ENCODE measurements around the gene COPG1.
A peak's percentile ranks its signal among the peaks of the same experiment; 100 is the strongest.
"Not testable (repeated sequence)": the region's sequence is repeated elsewhere in the genome, so short reads cannot be mapped to it uniquely, and the experiment has no call there.

The COPG1 gene

DNA sequence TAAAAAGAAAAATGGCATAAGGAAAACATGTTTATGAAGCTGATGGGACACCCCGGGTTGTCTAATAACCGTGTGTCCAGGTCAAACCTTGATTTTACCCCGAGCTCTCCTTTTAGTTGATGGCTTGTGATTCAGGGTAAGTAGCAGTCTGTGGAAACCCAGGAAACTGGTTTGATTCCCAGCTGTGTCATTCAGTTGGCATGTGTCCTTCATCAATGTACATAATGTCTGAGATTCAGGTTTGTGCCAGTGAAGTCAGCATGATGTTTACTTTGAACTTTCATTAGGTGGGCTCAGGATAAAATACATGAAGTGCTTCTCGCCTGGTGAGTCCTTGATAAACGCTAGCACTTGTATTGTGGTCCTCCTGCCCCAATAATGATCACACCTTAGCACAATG is 4.3 kb upstream of the COPG1 start:
- no peak for DNase-seq (ENCODE audit: low read depth)

- DNase-seq (ENCODE audit: low read depth), result peak; percentile 67
Observed at GRCh38 chr3:129245641-129246306, 3.6 kb upstream of the COPG1 start.

DNA sequence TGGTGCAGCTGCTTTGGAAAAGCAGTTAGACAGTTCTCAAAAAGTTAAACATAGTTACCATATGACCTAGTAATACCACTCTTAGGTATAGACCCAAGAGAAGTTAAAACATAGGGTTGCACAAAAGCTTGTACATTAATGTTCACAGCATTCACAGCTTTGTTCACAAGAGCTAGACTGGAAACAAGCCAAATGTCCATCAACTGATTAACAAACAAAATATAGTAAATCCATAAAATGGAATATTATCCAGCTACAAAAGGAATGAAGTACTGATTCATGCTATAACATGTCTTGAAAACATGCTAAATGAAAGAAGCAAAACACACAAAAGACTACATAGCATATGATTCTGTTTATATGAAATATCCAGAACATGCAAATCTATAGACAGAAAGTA is 2.8 kb upstream of the COPG1 start:
- no peak for DNase-seq (ENCODE audit: low read depth)

GRCh38 chr3:129248286-129248979 is 973 bp upstream of the COPG1 start:
- DNase-seq (ENCODE audit: low read depth), result no peak

DNA sequence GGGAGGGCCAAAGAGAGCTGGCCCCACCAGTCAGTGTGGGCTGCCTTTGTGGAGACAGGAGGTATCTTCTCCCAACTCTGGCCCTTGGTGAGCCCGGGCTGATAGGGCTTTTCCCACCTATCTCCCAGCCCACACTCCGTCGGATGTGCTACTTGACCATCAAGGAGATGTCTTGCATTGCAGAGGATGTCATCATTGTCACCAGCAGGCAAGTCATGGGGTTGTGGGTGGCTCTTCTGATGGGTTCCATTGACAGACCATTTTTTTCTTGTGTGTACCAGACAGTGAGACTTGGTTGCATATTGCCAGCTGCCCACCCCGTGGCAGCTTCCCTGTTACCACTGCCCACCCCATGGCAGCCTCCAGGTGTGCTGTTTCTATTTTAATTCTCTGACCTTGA is 3.3 kb downstream of the COPG1 start:
- DNase-seq (ENCODE audit: low read depth), result no peak

DNA sequence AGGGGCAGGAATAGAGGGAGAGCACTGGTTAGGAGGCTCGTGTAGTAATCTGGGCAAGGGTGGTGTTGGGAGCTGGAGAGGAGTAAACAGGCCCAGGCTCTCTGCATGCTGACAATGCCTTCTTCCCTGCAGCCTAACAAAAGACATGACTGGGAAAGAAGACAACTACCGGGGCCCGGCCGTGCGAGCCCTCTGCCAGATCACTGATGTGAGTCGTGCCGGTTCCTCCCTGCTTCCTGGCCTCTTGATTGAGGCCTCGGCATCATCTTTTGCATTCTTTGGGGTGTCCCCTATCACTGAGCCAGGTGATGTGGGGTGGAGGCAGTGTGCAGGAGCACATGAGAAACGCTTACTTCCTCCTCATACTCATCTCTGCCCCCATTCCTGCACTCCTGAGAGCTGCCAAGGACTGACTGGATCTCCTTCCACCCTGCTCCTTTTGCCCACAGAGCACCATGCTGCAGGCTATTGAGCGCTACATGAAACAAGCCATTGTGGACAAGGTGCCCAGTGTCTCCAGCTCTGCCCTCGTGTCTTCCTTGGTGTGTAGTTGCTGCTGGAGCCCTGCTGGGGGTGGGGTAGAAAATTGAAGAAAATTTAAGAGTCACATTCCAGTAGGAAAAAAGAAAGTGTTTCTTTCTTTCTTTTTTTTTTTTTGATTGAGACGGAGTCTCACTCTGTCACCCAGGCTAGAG is 5.3 kb downstream of the COPG1 start:
- DNase-seq (ENCODE audit: low read depth), result no peak

- DNase-seq (ENCODE audit: low read depth), result no peak
Observed at GRCh38 chr3:129256270-129256669, 6.9 kb downstream of the COPG1 start.

GRCh38 chr3:129257609-129258008 is 8.2 kb downstream of the COPG1 start:
- no peak for DNase-seq (ENCODE audit: low read depth)

- no peak for DNase-seq (ENCODE audit: low read depth)
Observed at GRCh38 chr3:129259612-129260477, 10.4 kb downstream of the COPG1 start.

DNA sequence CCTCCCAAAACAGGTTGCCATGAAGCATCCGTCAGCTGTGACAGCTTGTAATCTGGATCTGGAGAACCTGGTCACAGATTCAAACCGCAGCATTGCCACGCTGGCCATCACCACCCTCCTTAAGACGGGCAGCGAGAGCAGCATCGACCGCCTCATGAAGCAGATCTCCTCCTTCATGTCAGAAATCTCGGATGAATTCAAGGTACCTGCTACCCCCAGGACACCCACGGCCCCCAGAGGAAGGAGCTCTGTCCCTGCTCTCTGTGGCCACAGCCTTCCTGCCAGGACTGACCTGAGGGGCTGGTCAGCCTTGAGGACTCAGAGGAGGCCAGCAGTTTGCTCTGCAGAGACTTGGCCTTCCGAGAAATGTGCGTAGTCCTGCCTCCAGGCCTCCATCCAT is 11.2 kb downstream of the COPG1 start:
- DNase-seq (ENCODE audit: low read depth), result no peak

DNA sequence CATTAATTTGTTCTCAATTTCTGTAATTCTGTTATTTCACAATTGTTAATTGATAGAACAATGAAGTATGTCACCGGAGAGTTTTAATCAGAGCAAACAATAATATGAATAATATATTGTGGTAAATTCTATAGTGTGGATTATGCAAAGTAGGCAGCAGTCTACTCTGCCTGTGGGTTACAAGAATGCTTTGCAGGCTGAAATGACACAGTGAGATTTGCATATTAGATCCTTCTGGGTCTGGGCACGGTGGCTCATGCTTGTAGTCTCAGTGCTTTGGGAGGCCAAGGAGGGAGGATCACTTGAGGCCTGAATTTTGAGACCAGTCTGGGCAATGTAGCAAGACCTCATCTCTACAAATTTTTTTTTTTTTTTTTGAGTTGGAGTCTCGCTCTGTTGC is 12.5 kb downstream of the COPG1 start:
- DNase-seq (ENCODE audit: low read depth), result no peak

DNA sequence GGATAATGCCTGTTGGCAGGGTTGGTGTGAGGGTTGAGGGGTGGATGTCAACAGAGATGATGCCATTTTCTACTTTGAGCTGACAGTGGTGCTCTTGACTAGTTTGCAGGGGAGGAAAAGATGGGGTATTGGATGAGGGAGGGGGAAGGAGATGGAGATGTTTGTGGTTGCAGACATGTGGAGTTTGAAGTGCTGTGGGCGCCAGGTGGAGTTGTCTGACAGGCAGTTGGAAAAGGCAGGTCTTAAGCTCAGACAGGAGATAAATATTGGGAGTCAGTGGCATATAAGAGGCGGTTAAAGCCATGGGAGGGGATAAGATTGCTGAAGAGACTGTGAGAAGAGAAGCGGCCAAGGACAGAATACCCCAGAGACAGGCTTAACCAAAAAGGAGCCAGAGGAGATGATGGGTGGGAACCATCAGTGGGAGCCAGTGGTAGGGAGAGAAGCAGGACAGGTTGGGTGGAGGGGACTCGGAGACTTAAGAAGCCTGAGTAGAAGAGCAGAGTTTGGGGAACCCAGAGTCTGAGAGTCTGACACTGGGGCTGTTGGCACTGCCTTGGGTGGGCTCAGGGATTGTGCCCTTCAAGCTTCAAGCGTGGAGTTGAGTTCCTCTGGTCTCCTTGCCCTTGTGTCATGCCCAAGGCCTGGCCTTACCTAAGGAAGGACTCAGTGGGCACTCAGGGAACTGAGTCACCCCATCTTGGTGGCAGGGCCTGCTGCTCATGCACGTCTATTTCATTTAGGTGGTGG is 13.9 kb downstream of the COPG1 start:
- no peak for DNase-seq (ENCODE audit: low read depth)

- not testable (repeated sequence) for DNase-seq (ENCODE audit: low read depth)
Observed at GRCh38 chr3:129264994-129265393, 15.6 kb downstream of the COPG1 start.

- no peak for DNase-seq (ENCODE audit: low read depth)
Observed at GRCh38 chr3:129266651-129267050, 17.2 kb downstream of the COPG1 start.

DNA sequence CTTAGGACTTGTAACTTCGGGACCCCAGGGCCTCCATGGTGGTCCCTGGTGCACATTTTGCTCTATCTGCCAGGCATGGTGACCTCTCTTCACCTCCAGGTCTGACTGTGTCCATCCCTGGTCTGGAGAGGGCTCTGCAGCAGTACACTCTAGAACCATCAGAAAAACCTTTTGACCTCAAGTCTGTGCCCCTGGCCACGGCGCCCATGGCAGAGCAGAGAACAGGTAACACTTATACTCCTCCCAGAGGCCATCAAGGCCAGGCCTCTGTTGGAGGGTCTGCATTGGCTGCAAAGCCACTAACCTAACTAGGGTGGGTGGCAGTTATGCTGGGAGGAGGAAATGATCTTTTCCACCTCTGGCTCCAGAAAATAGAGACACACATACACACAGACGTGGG is 19.0 kb downstream of the COPG1 start:
- no peak for DNase-seq (ENCODE audit: low read depth)

DNA sequence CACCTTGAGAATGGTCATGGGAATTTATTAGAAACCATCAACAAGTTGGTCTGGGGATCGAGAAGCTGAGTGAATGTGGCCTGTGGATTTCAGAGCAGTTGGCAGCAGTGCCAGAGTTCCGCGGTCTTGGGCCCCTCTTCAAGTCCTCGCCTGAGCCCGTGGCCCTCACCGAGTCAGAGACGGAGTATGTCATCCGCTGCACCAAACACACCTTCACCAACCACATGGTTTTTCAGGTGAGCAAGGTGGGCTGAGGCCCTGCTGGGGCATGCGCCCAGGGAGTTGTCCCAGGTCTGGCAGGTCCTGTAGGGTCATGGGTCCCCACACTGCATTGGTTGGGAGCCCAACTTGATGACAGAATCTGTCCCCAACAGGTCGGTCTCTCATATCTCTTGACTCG is 22.3 kb downstream of the COPG1 start:
- no peak for DNase-seq (ENCODE audit: low read depth)

DNA sequence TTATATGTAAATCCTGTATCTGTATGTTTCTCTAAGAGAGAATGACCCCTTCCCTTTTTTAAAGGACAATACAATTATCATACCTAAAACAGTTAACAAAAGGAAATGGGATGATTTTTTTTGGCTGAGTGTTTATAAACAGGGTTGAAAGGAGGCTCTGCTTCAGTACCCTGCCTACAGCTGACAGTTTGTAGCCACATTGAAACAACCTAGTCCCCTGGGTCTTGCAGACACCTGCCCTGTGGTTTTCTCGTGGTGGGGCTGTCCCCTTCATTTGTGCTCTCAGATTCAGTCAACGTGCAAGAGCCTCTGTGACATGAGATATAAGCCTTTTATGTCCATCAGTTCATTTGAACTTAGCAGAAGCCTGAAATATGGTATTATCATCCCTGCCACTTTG is 27.0 kb downstream of the COPG1 start:
- no peak for DNase-seq (ENCODE audit: low read depth)

DNA sequence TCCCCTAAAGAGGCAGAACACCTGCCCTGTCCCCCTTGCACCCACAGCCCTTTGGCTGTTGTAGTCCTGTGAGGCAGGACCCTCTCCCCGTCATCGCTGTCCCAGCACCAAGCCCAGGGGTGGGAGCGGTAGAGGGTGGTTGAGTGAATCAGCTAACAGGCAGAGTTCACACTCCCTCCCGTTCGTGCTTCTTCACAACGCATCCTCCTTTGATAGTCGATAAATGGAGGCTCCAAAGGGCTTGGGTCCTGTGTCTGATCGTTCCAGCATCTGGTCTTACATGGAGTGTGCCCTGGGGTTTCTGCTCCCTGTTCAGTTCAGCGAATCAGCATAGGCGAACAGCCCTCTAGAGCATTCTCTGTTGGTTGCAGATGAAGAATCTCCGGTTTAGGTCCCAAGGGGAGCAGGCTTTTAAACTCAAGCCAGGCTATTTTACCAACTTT is 28.4 kb downstream of the COPG1 start:
- no peak for DNase-seq (ENCODE audit: low read depth)

DNA sequence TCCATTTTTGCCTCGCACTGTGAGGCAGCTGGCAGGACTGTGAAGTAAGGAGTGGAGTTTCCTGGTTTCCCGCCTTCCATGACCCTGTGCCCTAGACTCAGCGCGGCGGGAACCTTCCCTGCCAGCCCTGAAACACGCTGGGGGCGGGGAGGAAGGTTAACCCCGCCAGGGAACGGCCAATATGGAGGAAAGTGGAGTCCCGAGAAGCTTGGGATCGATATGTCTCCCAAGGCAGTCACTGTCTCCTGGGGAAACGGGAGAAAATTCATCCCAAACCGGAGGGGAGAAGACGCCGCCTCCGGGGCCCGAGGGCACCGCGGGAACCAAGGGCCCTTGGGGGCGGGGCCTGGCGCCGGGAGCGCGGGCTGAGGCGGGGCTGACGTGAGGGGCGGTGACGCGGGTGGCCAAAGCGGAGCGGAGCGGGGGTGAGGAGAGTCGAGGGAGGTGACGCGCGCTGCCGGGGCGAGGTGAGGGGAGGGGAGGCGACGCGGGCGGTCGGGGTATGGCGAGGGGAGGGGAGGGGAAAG is 29.1 kb downstream of the COPG1 start, which contains the start of gene HMCES:
TSS of gene HMCES (plus strand) at position 432 of the 527 bp plus-strand sequence. CDS start 863 bp downstream, outside the sequence.
- DNase-seq (ENCODE audit: low read depth), result peak; percentile 68

DNA sequence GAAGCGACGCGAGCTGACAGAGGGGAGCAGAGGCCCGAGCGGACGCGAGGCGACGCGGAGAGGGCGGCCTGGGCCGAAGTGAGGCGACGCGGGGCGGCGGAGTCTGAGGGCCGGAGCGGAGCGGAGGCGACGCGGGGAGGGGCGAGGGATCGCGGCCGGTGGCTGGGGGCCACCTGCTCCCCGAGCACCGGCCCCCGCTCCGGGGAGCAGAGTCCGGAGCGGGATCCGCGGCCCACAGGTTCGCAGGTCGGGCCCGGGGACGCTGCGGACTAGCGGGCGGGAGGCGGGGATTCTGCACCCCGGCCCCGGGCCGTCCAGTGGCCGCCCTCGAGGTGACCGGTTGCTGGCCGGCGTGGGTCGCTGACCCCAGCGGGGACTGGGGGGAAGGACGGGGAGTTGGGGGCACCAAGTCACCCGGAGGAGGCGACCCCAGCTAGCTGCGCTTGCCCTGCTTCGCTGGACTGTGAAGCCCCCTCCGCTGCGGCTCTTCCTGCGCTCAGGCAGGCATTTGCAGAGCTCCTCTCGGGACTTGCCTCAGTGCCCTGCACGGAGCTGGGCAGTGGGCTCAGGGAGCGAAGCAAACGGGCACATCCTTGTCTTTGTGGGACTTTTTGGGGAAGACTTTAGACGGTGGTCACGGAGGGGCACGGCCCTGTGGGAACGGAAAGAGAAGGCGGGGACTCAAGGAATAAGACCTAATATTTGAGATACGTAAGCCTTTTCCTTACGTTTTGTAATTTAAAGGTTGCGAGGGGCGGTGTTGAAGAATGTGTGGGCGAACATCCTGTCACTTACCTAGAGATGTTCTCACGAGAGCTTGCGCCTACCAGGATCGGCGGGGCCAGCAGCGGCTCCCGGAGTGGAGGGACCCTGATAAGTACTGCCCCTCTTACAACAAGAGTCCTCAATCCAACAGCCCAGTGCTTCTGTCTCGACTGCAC is 29.8 kb downstream of the COPG1 start:
- peak; percentile 30 for DNase-seq (ENCODE audit: low read depth)
